Fibroblast of lung (primary cell): ENCODE measurements around the gene APOB.

Experiments
- CTCF ChIP-seq, 2 donors: IDR thresholded peaks in 1 of 2; conservative IDR thresholded peaks in 1 of 2; 1 replicate in 1 of 2; 2 replicates in 1 of 2; pipeline ENCODE4 v1.5.1; 2011 to 2012; ENCODE audit warnings: low read length in 2 of 2, control low read depth in 1 of 2, inconsistent platforms in 1 of 2, low read depth in 1 of 2, mild to moderate bottlenecking in 1 of 2
- EZH2 ChIP-seq: IDR thresholded peaks from 2 replicates; pipeline ENCODE4 v1.5.1; 2012; ENCODE audit warnings: low read length, control low read depth, mild to moderate bottlenecking; ENCODE audit errors: missing control alignments

GRCh38 chr2:21034972-21035279, 8.9 kb downstream of the APOB start:
- TF ChIP-seq CTCF (conservative IDR thresholded peaks at IDR 0.05 in 1 of 2, IDR thresholded peaks at IDR 0.05 in 1 of 2; ENCODE audit: low read depth in 1 of 2, low read length in 2 of 2) (no peak), EZH2 (no peak)
